IMR-90 (cell line): Measurements from ENCODE around the gene FBXL16. TPM values are rescaled to one million over a fixed set of nuclear protein-coding genes. Genes with fewer than 3 reads are reported as not detected.
A peak's percentile ranks its signal among the peaks of the same experiment; 100 is the strongest.

Source experiments
- ATAC-seq: fragments of 200-7000 bp; cut with Tn5 transposase; 2 replicates; pipeline ENCODE4 v1.9.1; 2020; ENCODE audit warnings: low read depth, mild to moderate bottlenecking, moderate library complexity
- BruUV-seq: library from RNA; stranded (reverse); fragments of 400-500 nt; replicated peaks from 2 replicates; lab custom pipeline; 2021; lab: Mats Ljungman, UMichigan
- CTCF ChIA-PET: fragments of 300-600 bp; formaldehyde crosslinking; extraction: SDS; loops from one replicate; lab custom pipeline; 2021; ENCODE audit warnings: antibody characterized with exemption; lab: Yijun Ruan, JAX
- POLR2A ChIA-PET: fragments of 300-600 bp; sonication (Branson Sonifier 250); formaldehyde crosslinking; loops from one replicate; lab custom pipeline; 2022; ENCODE audit warnings: antibody characterized with exemption; ENCODE audit not compliant: unreplicated experiment; lab: Charles Lee
- DNase-seq: peaks from one replicate; pipeline ENCODE4 v3.0.0; 2013
- H2AFZ ChIP-seq: replicated peaks from 2 replicates; pipeline ENCODE3; 2013; ENCODE audit warnings: low read length, mild to moderate bottlenecking; ENCODE audit not compliant: poor library complexity
- H2AK5ac ChIP-seq: 2 replicates; pipeline ENCODE4 v1.6.1; 2013; ENCODE audit warnings: low read depth, low read length, inconsistent platforms
- H2AK9ac ChIP-seq: replicated peaks from 2 replicates; pipeline ENCODE3; 2013; ENCODE audit warnings: mild to moderate bottlenecking, low read depth, low read length, moderate library complexity; ENCODE audit not compliant: poor library complexity
- H2BK120ac ChIP-seq: 2 replicates; pipeline ENCODE4 v1.6.1; 2013; ENCODE audit warnings: low read depth, low read length, inconsistent platforms
- H2BK15ac ChIP-seq: 3 replicates; pipeline ENCODE4 v1.6.1; 2013; ENCODE audit warnings: low read depth, low read length, inconsistent platforms
- H2BK20ac ChIP-seq: 2 replicates; pipeline ENCODE4 v1.6.1; 2013; ENCODE audit warnings: low read depth, mild to moderate bottlenecking, inconsistent platforms, low read length, moderate library complexity
- H2BK5ac ChIP-seq: 2 replicates; pipeline ENCODE4 v1.6.1; 2013; ENCODE audit warnings: mild to moderate bottlenecking, low read depth, low read length, inconsistent platforms; ENCODE audit not compliant: poor library complexity, severe bottlenecking
- H3K14ac ChIP-seq: replicated peaks from 2 replicates; pipeline ENCODE4 v1.6.1; 2013; ENCODE audit warnings: low read depth, low read length, inconsistent platforms
- H3K18ac ChIP-seq: 2 replicates; pipeline ENCODE4 v1.6.1; 2013; ENCODE audit warnings: low read depth, low read length, control low read depth
- H3K23ac ChIP-seq: 2 replicates; pipeline ENCODE4 v1.6.1; 2013; ENCODE audit warnings: low read depth, low read length, inconsistent platforms
- H3K27ac ChIP-seq: 2 replicates; pipeline ENCODE4 v1.5.1; 2013; ENCODE audit warnings: mild to moderate bottlenecking, control low read depth, low read length; ENCODE audit not compliant: insufficient read depth
- H3K27me3 ChIP-seq: 2 replicates; pipeline ENCODE4 v1.6.1; 2013; ENCODE audit warnings: low read length; ENCODE audit not compliant: control insufficient read depth, insufficient read depth
- H3K36me3 ChIP-seq: 2 replicates; pipeline ENCODE4 v1.6.1; 2013; ENCODE audit warnings: low read length, mixed read lengths; ENCODE audit not compliant: control insufficient read depth, insufficient read depth
- H3K4ac ChIP-seq: 2 replicates; pipeline ENCODE4 v1.6.1; 2013; ENCODE audit warnings: low read depth, low read length, inconsistent platforms
- H3K4me1 ChIP-seq: 2 replicates; pipeline ENCODE4 v1.6.1; 2013; ENCODE audit warnings: low read length, mixed read lengths; ENCODE audit not compliant: control insufficient read depth, insufficient read depth
- H3K4me2 ChIP-seq: 2 replicates; pipeline ENCODE4 v1.6.1; 2013; ENCODE audit warnings: low read depth, mild to moderate bottlenecking, control low read depth, low read length, moderate library complexity
- H3K4me3 ChIP-seq: 2 replicates; pipeline ENCODE4 v1.5.1; 2013; ENCODE audit warnings: low read depth, mild to moderate bottlenecking, control low read depth, low read length, moderate library complexity; ENCODE audit not compliant: insufficient read depth
- H3K56ac ChIP-seq: 2 replicates; pipeline ENCODE4 v1.6.1; 2013; ENCODE audit warnings: low read length, inconsistent platforms; ENCODE audit not compliant: insufficient read depth; ENCODE audit errors: extremely low read depth
- H3K79me1 ChIP-seq, 2 experiments: 2 replicates each; pipeline ENCODE4 v1.6.1; 2013; ENCODE audit warnings: low read length in 2 of 2, inconsistent platforms in 1 of 2, low read depth in 1 of 2
- H3K9ac ChIP-seq: 2 replicates; pipeline ENCODE4 v1.6.1; 2013; ENCODE audit warnings: low read depth, low read length, control low read depth
- H3K9me1 ChIP-seq: 2 replicates; pipeline ENCODE4 v1.6.1; 2013; ENCODE audit warnings: low read length, inconsistent platforms; ENCODE audit not compliant: insufficient read depth
- H3K9me3 ChIP-seq: 2 replicates; pipeline ENCODE4 v1.6.1; 2013; ENCODE audit warnings: low read length; ENCODE audit not compliant: control insufficient read depth, insufficient read depth
- H4K20me1 ChIP-seq: 2 replicates; pipeline ENCODE4 v1.6.1; 2013; ENCODE audit warnings: low read length, inconsistent platforms; ENCODE audit not compliant: insufficient read depth
- H4K5ac ChIP-seq: 2 replicates; pipeline ENCODE4 v1.6.1; 2013; ENCODE audit warnings: mild to moderate bottlenecking, low read depth, low read length, control low read depth
- H4K8ac ChIP-seq, 2 experiments: 2 replicates each; pipeline ENCODE4 v1.6.1; 2013; ENCODE audit warnings: low read depth in 2 of 2, low read length in 2 of 2, control low read depth in 1 of 2, inconsistent platforms in 1 of 2
- H4K91ac ChIP-seq: 2 replicates; pipeline ENCODE4 v1.6.1; 2013; ENCODE audit warnings: low read depth, low read length, inconsistent platforms; ENCODE audit not compliant: insufficient read depth
- WGBS, 2 experiments: methylation state at CpG; one replicate each; pipeline versions ENCODE4 v1.1.5 to v1.1.7; 2013; ENCODE audit warnings: missing lambda C conversion rate in 2 of 2; ENCODE audit not compliant: insufficient read length in 1 of 2; ENCODE audit errors: extremely low coverage in 2 of 2; 5-methylcytosine and 5-hydroxymethylcytosine counted together
- dilution Hi-C: fragments of 300-500 bp; cut with HindIII; formaldehyde crosslinking; loops from one replicate; pipeline ENCODE4 v1.14.3; 2018; ENCODE audit warnings: low sequenced_read_pairs; ENCODE audit not compliant: unreplicated experiment
- in situ Hi-C: fragments of 300-500 bp; cut with MboI; formaldehyde crosslinking; loops from 3 replicates; pipeline ENCODE4 v1.14.3; 2019; ENCODE audit warnings: low sequenced_read_pairs, inconsistent platforms, mixed read lengths
- intact Hi-C: fragments of 100-400 bp; cut with micrococcal nuclease; formaldehyde crosslinking; loops from 2 replicates; pipeline ENCODE4 v1.10.0; 2022
- polyA plus RNA-seq, 3 experiments: library from polyadenylated mRNA; depleted of rRNA; stranded (reverse); fragments of >200 nt; gene quantifications; 2 replicates each; pipeline ENCODE4 v1.2.3, GENCODE V29; 2012; ENCODE audit warnings: low replicate concordance in 1 of 3
- total RNA-seq: library from RNA; depleted of rRNA; stranded (reverse); fragments of >200 nt; gene quantifications from 2 replicates; pipeline ENCODE4 v1.2.3, GENCODE V29; 2012
- TF ChIP-seq, protein P1 (sequence below): conservative IDR thresholded peaks from 2 replicates; pipeline ENCODE4 v1.5.1; 2012; ENCODE audit warnings: mild to moderate bottlenecking, low read depth, low read length, improper control_type of control experiment
- TF ChIP-seq, protein P2 (sequence below): fragments of 150-350 bp; IDR thresholded peaks from 2 replicates; pipeline ENCODE4 v1.6.1; 2016; ENCODE audit warnings: low read depth, mild to moderate bottlenecking, low read length, moderate library complexity, borderline replicate concordance

The FBXL16 gene
- total and polyA plus RNA-seq, 2 of the 4 experiments (the other 2 are of a cell fraction) = 0.18 to 2.2 TPM

DNA sequence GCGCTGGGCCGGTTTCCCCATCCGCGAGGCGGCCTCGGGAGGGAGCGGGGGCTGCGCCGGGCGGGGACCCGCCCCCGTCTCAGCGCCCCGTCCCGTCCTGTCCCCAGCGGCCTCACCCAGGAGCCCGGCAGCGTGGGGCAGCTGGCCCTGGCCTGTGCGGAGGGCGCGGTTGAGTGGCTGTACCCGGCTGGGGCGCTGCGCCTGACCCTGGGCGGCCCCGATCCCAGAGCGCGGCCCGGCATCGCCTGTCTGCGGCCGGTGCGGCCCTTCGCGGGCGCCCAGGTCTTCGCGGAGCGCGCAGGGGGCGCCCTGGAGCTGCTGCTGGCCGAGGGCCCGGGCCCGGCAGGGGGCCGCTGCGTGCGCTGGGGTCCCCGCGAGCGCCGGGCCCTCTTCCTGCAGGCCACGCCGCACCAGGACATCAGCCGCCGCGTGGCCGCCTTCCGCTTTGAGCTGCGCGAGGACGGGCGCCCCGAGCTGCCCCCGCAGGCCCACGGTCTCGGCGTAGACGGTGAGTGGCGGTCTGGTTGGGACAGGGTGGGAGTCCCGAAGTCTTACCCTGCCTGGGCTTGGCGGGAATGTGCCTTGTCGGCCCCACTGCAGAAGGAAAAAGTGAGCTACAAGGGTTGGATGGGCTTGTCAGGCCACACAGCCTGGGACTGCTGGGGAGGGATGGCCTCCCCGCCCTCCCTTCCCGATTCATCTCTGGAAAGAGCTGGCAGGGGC lies 10.0 kb upstream of the FBXL16 start:
- Histone ChIP-seq H4K91ac (no peak overlapping the region), H2AK5ac (peak overlapping the region; percentile 0; the same call in 1 of the 2 replicates), H2BK20ac (no peak overlapping the region), H3K23ac (peak overlapping the region; percentile 31; the same call in 1 of the 2 replicates), H3K9ac (peak overlapping the region; percentile 51; the same call in 1 of the 2 replicates), H3K14ac (no peak overlapping the region), H4K5ac (no peak overlapping the region), H3K36me3 (no peaks in the 10 kb centered on the region), H3K4me1 (peaks cover 15% of the 10 kb centered on the region), H3K4me3 (peak overlapping the region; percentile 70), H3K27ac (no peak overlapping the region; the same call in 1 of the 2 replicates), H3K27me3 (no peaks in the 10 kb centered on the region), H2BK120ac (no peak overlapping the region), H3K56ac (no peak overlapping the region), H3K79me1 (peaks cover 13 to 23% of the 10 kb centered on the region in 2 experiments), H3K9me1 (no peaks in the 10 kb centered on the region), H4K20me1 (peaks cover 7% of the 10 kb centered on the region), H2BK15ac (no peak overlapping the region), H2BK5ac (no peak overlapping the region), H2AK9ac (peak overlapping the region; percentile 94), H3K18ac (no peak overlapping the region), H2AFZ (peak overlapping the region; percentile 77), H3K9me3 (no peaks in the 10 kb centered on the region), H4K8ac (peak overlapping the region in 1 of 2 experiments; percentile 68; a peak in 1 of 4 replicates), H3K4ac (0 out of 2 replicates have a peak overlapping the region, but pooled peaks have one; percentile 52), H3K4me2 (peak overlapping the region; percentile 90)
- intact Hi-C loops = no loop called here
- WGBS, 2 experiments = 1% methylated on average over 45 of the region's 74 CpGs; no CpG with 5 or more reads in 1 of the 2 experiments
- TF ChIP-seq, protein P1, sequence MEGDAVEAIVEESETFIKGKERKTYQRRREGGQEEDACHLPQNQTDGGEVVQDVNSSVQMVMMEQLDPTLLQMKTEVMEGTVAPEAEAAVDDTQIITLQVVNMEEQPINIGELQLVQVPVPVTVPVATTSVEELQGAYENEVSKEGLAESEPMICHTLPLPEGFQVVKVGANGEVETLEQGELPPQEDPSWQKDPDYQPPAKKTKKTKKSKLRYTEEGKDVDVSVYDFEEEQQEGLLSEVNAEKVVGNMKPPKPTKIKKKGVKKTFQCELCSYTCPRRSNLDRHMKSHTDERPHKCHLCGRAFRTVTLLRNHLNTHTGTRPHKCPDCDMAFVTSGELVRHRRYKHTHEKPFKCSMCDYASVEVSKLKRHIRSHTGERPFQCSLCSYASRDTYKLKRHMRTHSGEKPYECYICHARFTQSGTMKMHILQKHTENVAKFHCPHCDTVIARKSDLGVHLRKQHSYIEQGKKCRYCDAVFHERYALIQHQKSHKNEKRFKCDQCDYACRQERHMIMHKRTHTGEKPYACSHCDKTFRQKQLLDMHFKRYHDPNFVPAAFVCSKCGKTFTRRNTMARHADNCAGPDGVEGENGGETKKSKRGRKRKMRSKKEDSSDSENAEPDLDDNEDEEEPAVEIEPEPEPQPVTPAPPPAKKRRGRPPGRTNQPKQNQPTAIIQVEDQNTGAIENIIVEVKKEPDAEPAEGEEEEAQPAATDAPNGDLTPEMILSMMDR = peak; percentile 38
- TF ChIP-seq, protein P2, sequence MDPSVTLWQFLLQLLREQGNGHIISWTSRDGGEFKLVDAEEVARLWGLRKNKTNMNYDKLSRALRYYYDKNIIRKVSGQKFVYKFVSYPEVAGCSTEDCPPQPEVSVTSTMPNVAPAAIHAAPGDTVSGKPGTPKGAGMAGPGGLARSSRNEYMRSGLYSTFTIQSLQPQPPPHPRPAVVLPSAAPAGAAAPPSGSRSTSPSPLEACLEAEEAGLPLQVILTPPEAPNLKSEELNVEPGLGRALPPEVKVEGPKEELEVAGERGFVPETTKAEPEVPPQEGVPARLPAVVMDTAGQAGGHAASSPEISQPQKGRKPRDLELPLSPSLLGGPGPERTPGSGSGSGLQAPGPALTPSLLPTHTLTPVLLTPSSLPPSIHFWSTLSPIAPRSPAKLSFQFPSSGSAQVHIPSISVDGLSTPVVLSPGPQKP = no peak
- no peak for DNase-seq
- BruUV-seq = no TSS peak
- in situ Hi-C loops = loop anchor here (25.0 kb wide), 1 partner anchor 347 kb away; the partner anchor contains the start of gene SSTR5
- CTCF ChIA-PET = interaction anchor here (1.6 kb wide), 1 partner anchor 388 kb away, joined by 3 read pairs; no protein-coding TSS in a partner anchor
- peak; percentile 9 for ATAC-seq
- dilution Hi-C loops = no loop called here
- POLR2A ChIA-PET = no interaction called here
